HCT116 (cell line): ENCODE results near the gene ZNF618.

ENCODE experiments used
- CTCF ChIP-seq, 3 experiments: fragments of 200-600 bp in 1 of 3; sonication (generic) in 1 of 3; IDR thresholded peaks in 2 of 3; conservative IDR thresholded peaks in 1 of 3; 2 replicates each; pipeline ENCODE4 v1.5.1; 2012 to 2017; ENCODE audit warnings: low read depth in 2 of 3, low read length in 2 of 3, antibody characterized with exemption in 1 of 3, borderline replicate concordance in 1 of 3, control low read depth in 1 of 3, mild to moderate bottlenecking in 1 of 3, mixed read lengths in 1 of 3, mixed run types in 1 of 3, moderate library complexity in 1 of 3; ENCODE audit not compliant: insufficient read depth in 1 of 3
- EZH2 ChIP-seq: fragments of 200-600 bp; sonication (generic); IDR thresholded peaks from 2 replicates; pipeline ENCODE4 v1.6.1; 2017; ENCODE audit warnings: antibody characterized with exemption, mixed run types
- ZFX ChIP-seq: fragments of 450-650 bp; IDR thresholded peaks from 2 replicates; pipeline ENCODE4 v1.6.1; 2017

- TF ChIP-seq EZH2: no peak
- TF ChIP-seq ZFX: no peak
- no peak for TF ChIP-seq CTCF (IDR thresholded peaks at IDR 0.05 in 2 of 3, conservative IDR thresholded peaks at IDR 0.05 in 1 of 3; ENCODE audit: borderline replicate concordance in 1 of 3, insufficient read depth in 1 of 3, low read depth in 2 of 3, low read length in 2 of 3)
Observed at GRCh38 chr9:113914517-113914916, 38.4 kb downstream of the ZNF618 start.
